NT2/D1 (cell line): ENCODE measurements around the gene FANCE.

Source experiments
- DNase-seq: peaks from one replicate; pipeline ENCODE4 v3.0.0-alpha.2; 2011; ENCODE audit warnings: low read depth, low spot score
- H3K27me3 ChIP-seq: 2 replicates; pipeline ENCODE4 v1.6.0; 2011; ENCODE audit warnings: mild to moderate bottlenecking; ENCODE audit not compliant: insufficient read length, insufficient read depth
- H3K36me3 ChIP-seq: 2 replicates; pipeline ENCODE4 v1.6.1; 2011; ENCODE audit warnings: mild to moderate bottlenecking, low read length, mixed read lengths; ENCODE audit not compliant: insufficient read depth, insufficient read length
- H3K4me1 ChIP-seq: 2 replicates; pipeline ENCODE4 v1.5.1; 2011; ENCODE audit not compliant: insufficient read depth, insufficient read length
- H3K4me3 ChIP-seq: 2 replicates; pipeline ENCODE4 v1.5.1; 2011; ENCODE audit warnings: low read depth; ENCODE audit not compliant: insufficient read length
- H3K9ac ChIP-seq: 2 replicates; pipeline ENCODE4 v1.6.0; 2011; ENCODE audit warnings: low read depth; ENCODE audit not compliant: insufficient read length
- H3K9me3 ChIP-seq: 2 replicates; pipeline ENCODE4 v1.5.1; 2011; ENCODE audit warnings: mild to moderate bottlenecking, low read length; ENCODE audit not compliant: insufficient read depth
- SUZ12 ChIP-seq: IDR thresholded peaks from 2 replicates; pipeline ENCODE4 v1.6.1; 2011; ENCODE audit not compliant: insufficient read length, insufficient read depth; ENCODE audit errors: extremely low read depth
- YY1 ChIP-seq: IDR thresholded peaks from 2 replicates; pipeline ENCODE4 v1.6.1; 2011; ENCODE audit not compliant: insufficient read length, insufficient read depth
- ZNF274 ChIP-seq: IDR thresholded peaks from 2 replicates; pipeline ENCODE4 v1.6.1; 2011; ENCODE audit warnings: mild to moderate bottlenecking, low read depth, low read length

Gene FANCE

DNA sequence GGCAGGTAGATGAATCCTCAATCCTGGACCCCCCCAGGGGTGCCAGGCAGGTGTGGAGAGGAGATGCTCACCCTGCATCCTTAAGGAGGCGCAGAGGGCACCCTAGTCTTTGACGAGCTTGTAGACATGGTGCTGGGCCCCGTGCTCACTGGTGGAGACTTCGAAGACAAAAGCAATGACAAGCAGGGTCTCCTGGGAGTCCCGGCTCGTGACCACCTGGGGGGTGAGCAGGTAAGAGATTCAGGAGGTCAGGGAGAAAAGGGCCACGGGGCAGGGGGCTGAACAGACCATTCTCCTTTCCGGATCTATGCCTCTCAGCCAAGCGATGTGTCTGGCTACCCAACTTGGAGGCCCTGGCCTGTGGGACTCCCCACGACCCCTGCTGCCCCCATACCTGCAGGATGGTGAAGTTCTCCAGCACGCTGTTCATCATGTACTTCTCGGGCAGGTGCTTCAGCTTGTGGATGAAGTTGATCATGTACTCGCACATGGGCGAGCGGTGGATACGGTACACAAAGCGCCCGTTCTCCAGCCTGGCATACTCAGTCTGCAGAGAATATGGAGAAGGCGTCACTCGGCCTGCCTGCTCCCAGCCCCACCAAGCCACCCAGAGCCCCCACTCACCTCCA, 22.9 kb downstream of the FANCE start:
- Histone ChIP-seq H3K27me3 (no peaks in the 10 kb centered on the region), H3K36me3 (peaks cover 82% of the 10 kb centered on the region), H3K4me1 (peaks cover 2% of the 10 kb centered on the region), H3K4me3 (no peak overlapping the region), H3K9ac (no peak overlapping the region), H3K9me3 (no peaks in the 10 kb centered on the region)
- DNase-seq: no peak
- TF ChIP-seq SUZ12 (no peak), YY1 (no peak), ZNF274 (no peak)

- Histone ChIP-seq H3K4me1 (peaks cover 2% of the 10 kb centered on the region), H3K4me3 (no peak overlapping the region), H3K9me3 (no peaks in the 10 kb centered on the region), H3K27me3 (no peaks in the 10 kb centered on the region), H3K9ac (no peak overlapping the region), H3K36me3 (peaks cover 82% of the 10 kb centered on the region)
- no peak for TF ChIP-seq SUZ12
- no peak for DNase-seq
Measured at GRCh38 chr6:35475573-35475972, 23.4 kb downstream of the FANCE start.

DNA sequence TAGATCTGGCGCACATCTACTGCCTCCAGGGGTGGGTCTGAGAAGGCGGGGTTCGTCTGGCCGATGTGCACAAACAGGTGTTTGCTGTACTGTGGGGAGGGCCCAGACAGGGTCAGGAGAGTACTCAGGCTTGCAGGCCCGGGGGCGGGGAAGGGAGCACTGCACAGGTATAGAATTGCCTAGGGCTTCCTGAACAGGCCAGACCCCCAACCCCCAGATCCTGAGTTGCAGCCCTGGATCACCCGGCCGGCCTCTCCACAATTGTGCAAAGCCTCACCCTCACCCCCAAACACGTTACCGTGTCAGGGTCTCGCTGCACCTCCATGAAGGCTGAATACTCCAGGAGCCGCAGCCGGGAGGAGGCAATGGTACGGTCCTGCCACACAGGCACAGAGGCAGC, 23.9 kb downstream of the FANCE start:
- TF ChIP-seq SUZ12 (no peak), ZNF274 (no peak)
- Histone ChIP-seq H3K4me3 (no peak overlapping the region), H3K9me3 (no peaks in the 10 kb centered on the region), H3K9ac (no peak overlapping the region), H3K27me3 (no peaks in the 10 kb centered on the region), H3K4me1 (peaks cover 2% of the 10 kb centered on the region), H3K36me3 (peaks cover 82% of the 10 kb centered on the region)
- no peak for DNase-seq

DNA sequence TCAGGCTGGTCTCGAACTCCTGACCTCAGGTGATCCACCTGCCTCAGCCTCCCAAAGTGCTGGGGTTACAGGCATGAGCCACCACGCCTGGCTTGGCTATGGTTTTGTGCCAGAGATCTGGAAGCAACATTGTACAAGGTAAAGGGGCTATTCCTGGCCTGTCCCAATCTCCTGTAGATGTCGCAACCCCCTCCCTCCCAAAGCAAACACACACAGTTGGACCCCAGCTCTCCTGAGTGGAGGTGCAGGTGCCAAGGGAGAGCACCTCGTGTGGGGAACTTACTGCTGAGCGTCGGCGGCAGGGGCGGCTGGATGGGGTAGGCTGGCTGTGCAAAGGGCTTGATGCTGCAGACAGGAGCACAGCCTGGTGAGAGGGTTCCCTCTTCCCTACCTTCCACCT, 24.9 kb downstream of the FANCE start:
- TF ChIP-seq YY1 (no peak), SUZ12 (no peak), ZNF274 (no peak)
- H3K9me3 ChIP-seq: no peaks in the 10 kb centered on the region
- no peak for DNase-seq
- H3K4me1 ChIP-seq: peaks cover 2% of the 10 kb centered on the region
- no peak overlapping the region for H3K9ac ChIP-seq
- H3K36me3 ChIP-seq: peaks cover 77% of the 10 kb centered on the region
- H3K4me3 ChIP-seq: no peak overlapping the region
- no peaks in the 10 kb centered on the region for H3K27me3 ChIP-seq

DNA sequence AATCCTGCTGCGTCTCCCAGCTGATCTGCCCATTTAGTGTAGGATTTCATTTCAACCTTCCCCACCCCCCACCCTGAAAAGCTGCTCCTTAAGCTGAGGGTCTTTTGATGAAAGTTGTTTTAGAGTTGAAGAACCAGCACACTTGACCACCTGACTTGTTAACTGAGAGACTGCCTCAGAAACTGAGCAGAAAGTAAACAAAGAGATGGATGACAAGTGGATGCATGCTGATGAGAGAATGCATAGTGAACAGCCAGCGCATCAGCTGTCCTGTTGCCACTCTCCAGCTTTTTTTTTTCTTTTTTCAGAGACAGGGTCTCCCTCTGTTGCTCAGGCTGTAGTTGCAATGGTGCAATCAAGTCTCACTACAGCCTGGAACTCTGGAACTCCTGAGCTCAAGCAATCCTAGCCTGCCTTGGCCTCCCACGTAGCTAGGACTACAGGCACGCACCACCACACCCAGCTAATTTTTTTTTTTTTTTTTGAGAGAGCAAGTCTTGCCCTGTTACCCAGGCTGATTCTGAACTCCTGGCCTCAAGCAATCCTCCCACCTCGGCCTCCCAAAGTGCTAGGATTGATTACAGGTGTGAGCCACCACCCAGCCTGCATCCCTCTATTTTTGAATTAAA, 25.5 kb downstream of the FANCE start:
- Histone ChIP-seq H3K9ac (no peak overlapping the region), H3K4me3 (no peak overlapping the region), H3K4me1 (peaks cover 2% of the 10 kb centered on the region), H3K27me3 (no peaks in the 10 kb centered on the region), H3K9me3 (no peaks in the 10 kb centered on the region), H3K36me3 (peaks cover 74% of the 10 kb centered on the region)
- DNase-seq: no peak
- TF ChIP-seq SUZ12 (no peak), YY1 (no peak), ZNF274 (no peak)

- no peak for TF ChIP-seq ZNF274
- TF ChIP-seq SUZ12: no peak
- no peak for TF ChIP-seq YY1
- Histone ChIP-seq H3K4me1 (peaks cover 2% of the 10 kb centered on the region), H3K4me3 (no peak overlapping the region), H3K9me3 (no peaks in the 10 kb centered on the region), H3K36me3 (peaks cover 75% of the 10 kb centered on the region), H3K27me3 (no peaks in the 10 kb centered on the region), H3K9ac (no peak overlapping the region)
- no peak for DNase-seq
Measured at GRCh38 chr6:35478259-35478658, 26.1 kb downstream of the FANCE start.

GRCh38 chr6:35480176-35480575, 28.0 kb downstream of the FANCE start:
- Histone ChIP-seq H3K4me3 (no peak overlapping the region), H3K36me3 (peaks cover 77% of the 10 kb centered on the region), H3K27me3 (no peaks in the 10 kb centered on the region), H3K9me3 (no peaks in the 10 kb centered on the region), H3K9ac (no peak overlapping the region), H3K4me1 (peaks cover 8% of the 10 kb centered on the region)
- TF ChIP-seq YY1: no peak
- TF ChIP-seq ZNF274: no peak
- TF ChIP-seq SUZ12: no peak
- DNase-seq: no peak
